Activated CD4-positive, alpha-beta T cell treated with anti-CD3 and anti-CD28 coated beads, Interleukin-2, amount 10 ng/mL, durations not matched to agents 24 days and 14 days (primary cell): Measurements from ENCODE around the gene TUBAL3. TPM values are rescaled to one million over a fixed set of nuclear protein-coding genes. Genes with fewer than 3 reads are reported as not detected.
"Not testable (repeated sequence)": the region's sequence is repeated elsewhere in the genome, so short reads cannot be mapped to it uniquely, and the experiment has no call there.

Experiments
- DNase-seq: peaks from one replicate; pipeline ENCODE4 v3.0.0; 2022
- H3K27ac Mint-ChIP-seq: one replicate; pipeline ENCODE4 v1.8.0; 2022; ENCODE audit warnings: mild to moderate bottlenecking, mixed read lengths
- H3K27me3 Mint-ChIP-seq: one replicate; pipeline ENCODE4 v1.8.0; 2022; ENCODE audit warnings: mixed read lengths
- H3K36me3 Mint-ChIP-seq: one replicate; pipeline ENCODE4 v1.8.0; 2022; ENCODE audit warnings: low read depth, mild to moderate bottlenecking, mixed read lengths
- H3K4me1 Mint-ChIP-seq: one replicate; pipeline ENCODE4 v1.8.0; 2021; ENCODE audit warnings: mixed read lengths
- H3K4me3 Mint-ChIP-seq: one replicate; pipeline ENCODE4 v1.8.0; 2022; ENCODE audit warnings: mild to moderate bottlenecking, moderate library complexity, mixed read lengths
- H3K9me3 Mint-ChIP-seq: one replicate; pipeline ENCODE4 v1.8.0; 2021; ENCODE audit warnings: mixed read lengths
- intact Hi-C: fragments of 100-400 bp; cut with micrococcal nuclease; formaldehyde crosslinking; loops from one replicate; pipeline ENCODE4 v1.15.1; 2023
- total RNA-seq: library from RNA; stranded (reverse); gene quantifications from 2 replicates; pipeline ENCODE4 v1.2.3, GENCODE V29; 2022

TUBAL3 gene
- total RNA-seq, 1 donor from 2014 or later: 0.14 TPM

GRCh38 chr10:5381187-5381586 lies 23.4 kb downstream of the TUBAL3 start:
- DNase-seq: no peak
- Mint-ChIP-seq H3K4me3 (no peak overlapping the region), H3K36me3 (no peaks in the 10 kb centered on the region), H3K9me3 (no peaks in the 10 kb centered on the region), H3K27ac (no peak overlapping the region), H3K4me1 (peaks cover 3% of the 10 kb centered on the region), H3K27me3 (peaks cover 3% of the 10 kb centered on the region)
- intact Hi-C loops: loop anchor here (5.0 kb wide), 2 partner anchors 99 to 289 kb away; partner anchors contain the start of gene AKR1C3

- DNase-seq, H3K27ac Mint-ChIP-seq, H3K36me3 Mint-ChIP-seq, H3K27me3 Mint-ChIP-seq, H3K9me3 Mint-ChIP-seq, H3K4me1 Mint-ChIP-seq, H3K4me3 Mint-ChIP-seq: not testable (repeated sequence)
- intact Hi-C loops: loop anchor here (5.0 kb wide), 2 partner anchors 98 to 288 kb away; partner anchors contain the start of gene AKR1C3
Measured at GRCh38 chr10:5380395-5380794, 24.2 kb downstream of the TUBAL3 start.

GRCh38 chr10:5379202-5379601 lies 25.4 kb downstream of the TUBAL3 start:
- H3K9me3 Mint-ChIP-seq, H3K4me3 Mint-ChIP-seq, H3K27me3 Mint-ChIP-seq, H3K36me3 Mint-ChIP-seq, intact Hi-C loops, DNase-seq, H3K4me1 Mint-ChIP-seq, H3K27ac Mint-ChIP-seq: not testable (repeated sequence)

GRCh38 chr10:5376450-5376849 lies 28.2 kb downstream of the TUBAL3 start:
- Mint-ChIP-seq H3K4me1 (peaks cover 3% of the 10 kb centered on the region), H3K27ac (no peak overlapping the region), H3K4me3 (no peak overlapping the region), H3K27me3 (peaks cover 3% of the 10 kb centered on the region), H3K36me3 (no peaks in the 10 kb centered on the region), H3K9me3 (no peaks in the 10 kb centered on the region)
- intact Hi-C loops: no loop called here
- DNase-seq: no peak

- Mint-ChIP-seq H3K4me3 (no peak overlapping the region), H3K27ac (no peak overlapping the region), H3K4me1 (peaks cover 3% of the 10 kb centered on the region), H3K9me3 (peaks cover 13% of the 10 kb centered on the region), H3K36me3 (no peaks in the 10 kb centered on the region), H3K27me3 (no peaks in the 10 kb centered on the region)
- DNase-seq: no peak
- intact Hi-C loops: no loop called here
Measured at GRCh38 chr10:5373891-5374611, 30.6 kb downstream of the TUBAL3 start.

GRCh38 chr10:5373307-5373706 lies 31.3 kb downstream of the TUBAL3 start:
- intact Hi-C loops: no loop called here
- Mint-ChIP-seq H3K27ac (no peak overlapping the region), H3K9me3 (peaks cover 13% of the 10 kb centered on the region), H3K27me3 (no peaks in the 10 kb centered on the region), H3K4me3 (no peak overlapping the region), H3K4me1 (peaks cover 3% of the 10 kb centered on the region), H3K36me3 (no peaks in the 10 kb centered on the region)
- DNase-seq: no peak

GRCh38 chr10:5370493-5371352 lies 33.9 kb downstream of the TUBAL3 start:
- no peak for DNase-seq
- no peaks in the 10 kb centered on the region for H3K4me1 Mint-ChIP-seq
- H3K36me3 Mint-ChIP-seq: no peaks in the 10 kb centered on the region
- H3K27me3 Mint-ChIP-seq: peaks cover 12% of the 10 kb centered on the region
- H3K4me3 Mint-ChIP-seq: no peak overlapping the region
- peaks cover 13% of the 10 kb centered on the region for H3K9me3 Mint-ChIP-seq
- H3K27ac Mint-ChIP-seq: no peak overlapping the region
- intact Hi-C loops: no loop called here

- no peak for DNase-seq
- Mint-ChIP-seq H3K27ac (no peak overlapping the region), H3K4me3 (no peak overlapping the region), H3K9me3 (peaks cover 13% of the 10 kb centered on the region), H3K4me1 (no peaks in the 10 kb centered on the region), H3K27me3 (peaks cover 14% of the 10 kb centered on the region), H3K36me3 (no peaks in the 10 kb centered on the region)
- intact Hi-C loops: no loop called here
Measured at GRCh38 chr10:5369362-5370158, 35.1 kb downstream of the TUBAL3 start.

- Mint-ChIP-seq H3K4me3 (no peak overlapping the region), H3K9me3 (peaks cover 12% of the 10 kb centered on the region), H3K4me1 (no peaks in the 10 kb centered on the region), H3K27ac (no peak overlapping the region), H3K27me3 (peaks cover 18% of the 10 kb centered on the region), H3K36me3 (no peaks in the 10 kb centered on the region)
- intact Hi-C loops: no loop called here
- DNase-seq: no peak
Measured at GRCh38 chr10:5365928-5366327, 38.7 kb downstream of the TUBAL3 start.

GRCh38 chr10:5364890-5365338 lies 39.7 kb downstream of the TUBAL3 start, which contains the start of gene UCN3:
Gene UCN3, plus strand, starts transcription at chr10:5364966. Its CDS starts 8,755 bp downstream, at chr10:5373721.
- no peaks in the 10 kb centered on the region for H3K36me3 Mint-ChIP-seq
- no peak for DNase-seq
- H3K4me3 Mint-ChIP-seq: no peak within 1 kb of the TSS
- H3K9me3 Mint-ChIP-seq: peaks cover 4% of the 10 kb centered on the region
- intact Hi-C loops: no loop called here
- peaks cover 22% of the 10 kb centered on the region for H3K27me3 Mint-ChIP-seq
- H3K27ac Mint-ChIP-seq: no peak within 1 kb of the TSS
- no peaks in the 10 kb centered on the region for H3K4me1 Mint-ChIP-seq

GRCh38 chr10:5364374-5364773 lies 40.3 kb downstream of the TUBAL3 start:
- intact Hi-C loops: no loop called here
- no peak for DNase-seq
- H3K4me3 Mint-ChIP-seq: no peak overlapping the region

GRCh38 chr10:5362873-5363272 lies 41.8 kb downstream of the TUBAL3 start:
- intact Hi-C loops: no loop called here
- Mint-ChIP-seq H3K27ac (no peak overlapping the region), H3K36me3 (no peaks in the 10 kb centered on the region), H3K27me3 (peaks cover 28% of the 10 kb centered on the region), H3K4me1 (no peaks in the 10 kb centered on the region), H3K9me3 (no peaks in the 10 kb centered on the region), H3K4me3 (no peak overlapping the region)
- no peak for DNase-seq

More at GRCh38 chr10:5364374-5364773, 40.3 kb downstream of the TUBAL3 start:
- Mint-ChIP-seq H3K9me3 (no peaks in the 10 kb centered on the region), H3K27ac (no peak overlapping the region), H3K36me3 (no peaks in the 10 kb centered on the region), H3K27me3 (peaks cover 25% of the 10 kb centered on the region), H3K4me1 (no peaks in the 10 kb centered on the region)

- Mint-ChIP-seq H3K36me3 (no peaks in the 10 kb centered on the region), H3K4me1 (no peaks in the 10 kb centered on the region), H3K4me3 (no peak overlapping the region), H3K27me3 (peaks cover 28% of the 10 kb centered on the region), H3K9me3 (no peaks in the 10 kb centered on the region), H3K27ac (no peak overlapping the region)
- DNase-seq: no peak
- intact Hi-C loops: no loop called here
Measured at GRCh38 chr10:5361966-5362365, 42.7 kb downstream of the TUBAL3 start.
